HG03575 (cell line): ENCODE results near the gene SPOCK1.
A peak's percentile ranks its signal among the peaks of the same experiment; 100 is the strongest.

Experiments used
- ATAC-seq: cut with Tn5 transposase; IDR thresholded peaks from one replicate; pipeline ENCODE4 v1.9.1; 2021; ENCODE audit not compliant: unreplicated experiment, insufficient number of reproducible peaks, low FRiP score; ENCODE audit errors: extremely low read depth

The SPOCK1 gene

GRCh38 chr5:137223324-137224295, 275.5 kb downstream of the SPOCK1 start:
- ATAC-seq = no peak

GRCh38 chr5:137221943-137222342, 277.2 kb downstream of the SPOCK1 start:
- no peak for ATAC-seq

GRCh38 chr5:137220523-137220927, 278.6 kb downstream of the SPOCK1 start:
- peak; percentile 72 for ATAC-seq

GRCh38 chr5:137218896-137219295, 280.2 kb downstream of the SPOCK1 start:
- no peak for ATAC-seq

GRCh38 chr5:137218471-137218870, 280.7 kb downstream of the SPOCK1 start:
- no peak for ATAC-seq

GRCh38 chr5:137217599-137218200, 281.4 kb downstream of the SPOCK1 start:
- ATAC-seq = no peak

- no peak for ATAC-seq
Observed at GRCh38 chr5:137216976-137217598, 282.0 kb downstream of the SPOCK1 start.

- ATAC-seq = no peak
Observed at GRCh38 chr5:137215780-137216179, 283.3 kb downstream of the SPOCK1 start.

GRCh38 chr5:137215261-137215660, 283.9 kb downstream of the SPOCK1 start:
- no peak for ATAC-seq

GRCh38 chr5:137214446-137215189, 284.5 kb downstream of the SPOCK1 start:
- no peak for ATAC-seq

GRCh38 chr5:137212471-137212870, 286.7 kb downstream of the SPOCK1 start:
- no peak for ATAC-seq

GRCh38 chr5:137209232-137209809, 289.8 kb downstream of the SPOCK1 start:
- no peak for ATAC-seq

GRCh38 chr5:137207023-137207760, 291.9 kb downstream of the SPOCK1 start:
- ATAC-seq = no peak

- no peak for ATAC-seq
Observed at GRCh38 chr5:137206030-137206715, 293.0 kb downstream of the SPOCK1 start.

- no peak for ATAC-seq
Observed at GRCh38 chr5:137205231-137206027, 293.7 kb downstream of the SPOCK1 start.

GRCh38 chr5:137203011-137203632, 296.0 kb downstream of the SPOCK1 start:
- no peak for ATAC-seq

GRCh38 chr5:137201876-137202275, 297.2 kb downstream of the SPOCK1 start:
- no peak for ATAC-seq
